IPS DF 4.7 (cell line): ENCODE results near the gene SUSD1.
"Not testable (repeated sequence)": the region's sequence is repeated elsewhere in the genome, so short reads cannot be mapped to it uniquely, and the experiment has no call there.

Source experiments
- DNase-seq: peaks from one replicate; pipeline ENCODE4 v3.0.0-alpha.2; 2013; ENCODE audit warnings: low spot score; ENCODE audit errors: extremely low read depth

Gene SUSD1

GRCh38 chr9:112104401-112104800 is 70.7 kb downstream of the SUSD1 start:
- no peak for DNase-seq

- DNase-seq: no peak
Measured at GRCh38 chr9:112103405-112103804, 71.7 kb downstream of the SUSD1 start.

- no peak for DNase-seq
Measured at GRCh38 chr9:112097712-112098688, 77.1 kb downstream of the SUSD1 start.

- DNase-seq: no peak
Measured at GRCh38 chr9:112094948-112095681, 80.0 kb downstream of the SUSD1 start.

GRCh38 chr9:112094241-112094640 is 80.9 kb downstream of the SUSD1 start:
- no peak for DNase-seq

GRCh38 chr9:112093870-112094216 is 81.3 kb downstream of the SUSD1 start:
- no peak for DNase-seq

GRCh38 chr9:112093147-112093869 is 81.8 kb downstream of the SUSD1 start:
- no peak for DNase-seq

- DNase-seq: no peak
Measured at GRCh38 chr9:112091810-112092209, 83.3 kb downstream of the SUSD1 start.

GRCh38 chr9:112087506-112087905 is 87.6 kb downstream of the SUSD1 start:
- no peak for DNase-seq

- no peak for DNase-seq
Measured at GRCh38 chr9:112086627-112087026, 88.5 kb downstream of the SUSD1 start.

- DNase-seq: no peak
Measured at GRCh38 chr9:112084907-112085306, 90.2 kb downstream of the SUSD1 start.

- DNase-seq: no peak
Measured at GRCh38 chr9:112084334-112084733, 90.8 kb downstream of the SUSD1 start.

- DNase-seq: no peak
Measured at GRCh38 chr9:112081918-112082729, 93.0 kb downstream of the SUSD1 start.

- no peak for DNase-seq
Measured at GRCh38 chr9:112080831-112081542, 94.1 kb downstream of the SUSD1 start.

GRCh38 chr9:112078432-112078831 is 96.7 kb downstream of the SUSD1 start:
- DNase-seq: no peak

- DNase-seq: no peak
Measured at GRCh38 chr9:112076814-112077213, 98.3 kb downstream of the SUSD1 start.

GRCh38 chr9:112075009-112075378 is 100.1 kb downstream of the SUSD1 start:
- DNase-seq: no peak

- no peak for DNase-seq
Measured at GRCh38 chr9:112074250-112075008, 100.7 kb downstream of the SUSD1 start.

GRCh38 chr9:112073639-112074173 is 101.4 kb downstream of the SUSD1 start:
- DNase-seq: not testable (repeated sequence)
